Body of pancreas (tissue), 4 donors: ENCODE measurements around the gene MAGI1.

Source experiments
- CTCF ChIP-seq, 7 experiments: fragments of 450-650 bp in 4 of 7; fragments of 200-600 bp in 3 of 7; sonication (generic) in 3 of 7; IDR thresholded peaks; one replicate each; pipeline ENCODE4 v1.5.1; 2016 to 2019; ENCODE audit warnings: antibody characterized with exemption in 7 of 7
- POLR2A ChIP-seq, 3 donors: fragments of 450-650 bp; IDR thresholded peaks; one replicate each; pipeline ENCODE4 v1.6.1; 2016; ENCODE audit warnings: antibody characterized with exemption in 3 of 3, mild to moderate bottlenecking in 2 of 3

- TF ChIP-seq CTCF (IDR thresholded peaks at IDR 0.05) (peak in 4 of 7 experiments; percentile 31 to 50 (median 42)), POLR2A (IDR thresholded peaks at IDR 0.05) (no peak)
Observed at GRCh38 chr3:65439641-65440284, 599.0 kb downstream of the MAGI1 start.
